ACHN (cell line): ENCODE data around the gene RBM4B.
"Not testable (repeated sequence)": the region's sequence is repeated elsewhere in the genome, so short reads cannot be mapped to it uniquely, and the experiment has no call there.

ENCODE experiments used
- DNase-seq: peaks from one replicate; pipeline ENCODE4 v3.0.0-alpha.2; 2015
- in situ Hi-C: cut with HindIII; loops from 2 replicates; pipeline ENCODE4 v1.10.0; 2017; ENCODE audit warnings: low sequenced_read_pairs, low pct_ligation_motif_present, low pct_unique_long_range_greater_than_20kb

The RBM4B gene, protein sequence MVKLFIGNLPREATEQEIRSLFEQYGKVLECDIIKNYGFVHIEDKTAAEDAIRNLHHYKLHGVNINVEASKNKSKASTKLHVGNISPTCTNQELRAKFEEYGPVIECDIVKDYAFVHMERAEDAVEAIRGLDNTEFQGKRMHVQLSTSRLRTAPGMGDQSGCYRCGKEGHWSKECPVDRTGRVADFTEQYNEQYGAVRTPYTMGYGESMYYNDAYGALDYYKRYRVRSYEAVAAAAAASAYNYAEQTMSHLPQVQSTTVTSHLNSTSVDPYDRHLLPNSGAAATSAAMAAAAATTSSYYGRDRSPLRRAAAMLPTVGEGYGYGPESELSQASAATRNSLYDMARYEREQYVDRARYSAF

GRCh38 chr11:66677599-66678375, at the start of gene RBM4B:
RBM4B (minus strand) TSS chr11:66677887; CDS start chr11:66677079, 808 bp downstream.
- DNase-seq: peak; percentile 93

DNA sequence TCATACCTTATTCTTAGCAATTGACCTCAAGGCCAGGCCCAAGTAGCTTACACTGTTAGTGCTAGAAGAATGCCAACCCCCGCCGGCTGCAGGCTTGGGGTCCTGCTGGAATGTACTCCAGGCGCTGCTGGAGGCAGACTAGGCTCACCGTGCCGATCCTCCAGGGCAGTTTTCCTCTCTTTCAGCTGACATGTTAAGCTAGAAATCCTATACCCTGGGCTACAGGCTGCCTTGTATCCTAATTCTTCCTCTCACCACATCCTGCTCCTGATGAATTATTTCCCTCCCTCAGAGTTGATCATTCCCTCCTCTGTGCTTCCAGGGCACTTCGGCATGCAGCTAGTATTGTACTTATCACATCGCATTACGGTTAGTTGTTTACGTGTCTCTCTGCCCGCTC, 48.0 kb upstream of the RBM4B start:
- DNase-seq: no peak
- in situ Hi-C loops: no loop called here

More at GRCh38 chr11:66677599-66678375, at the start of gene RBM4B:
- in situ Hi-C loops: loop anchor here (25.0 kb wide), 1 partner anchor 265 kb away; the partner anchor contains the start of gene NPAS4

- in situ Hi-C loops: no loop called here
- DNase-seq: no peak
These were observed 47.4 kb upstream of the RBM4B start for GRCh38 chr11:66725114-66725513.

DNA sequence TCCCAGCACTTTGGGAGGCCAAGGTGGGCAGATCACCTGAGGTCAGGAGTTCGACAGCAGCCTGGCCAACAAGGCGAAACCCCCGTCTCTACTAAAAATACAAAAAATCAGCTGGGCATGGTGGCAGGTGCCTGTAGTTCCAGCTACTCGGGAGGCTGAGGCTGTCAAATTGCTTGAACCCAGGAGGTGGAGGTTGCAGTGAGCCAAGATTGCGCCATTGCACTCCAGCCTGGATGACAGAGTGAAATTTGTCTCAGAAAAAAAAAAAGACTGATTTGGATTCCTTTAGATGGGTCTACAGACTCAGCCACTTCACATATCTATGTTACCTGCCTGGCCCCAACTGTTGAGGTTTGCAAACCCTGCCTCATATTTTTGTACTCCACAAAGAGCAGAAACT, 46.5 kb upstream of the RBM4B start:
- in situ Hi-C loops, DNase-seq: not testable (repeated sequence)

DNA sequence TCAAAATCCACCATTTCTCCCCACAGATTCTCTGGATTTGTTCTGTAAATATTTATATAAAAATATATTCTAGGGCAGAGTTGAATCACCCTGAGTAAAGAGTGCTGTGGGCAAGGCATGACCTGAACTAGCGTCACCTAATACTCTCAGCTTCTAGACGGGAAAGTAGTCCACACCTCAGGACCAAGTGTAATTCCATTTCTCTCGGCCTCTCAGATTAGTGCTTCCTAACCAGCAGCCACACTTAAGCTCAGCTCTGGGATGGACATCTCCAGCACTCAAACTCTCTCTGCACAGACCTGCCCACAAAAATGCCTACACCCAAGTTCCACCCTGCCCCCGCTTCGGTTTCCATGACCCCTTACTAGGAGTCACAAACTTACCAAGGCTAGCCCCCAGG, 46.0 kb upstream of the RBM4B start:
- no peak for DNase-seq
- in situ Hi-C loops: no loop called here

GRCh38 chr11:66722745-66723651, 45.3 kb upstream of the RBM4B start:
- in situ Hi-C loops: no loop called here
- no peak for DNase-seq

GRCh38 chr11:66721939-66722338, 44.3 kb upstream of the RBM4B start:
- DNase-seq: no peak
- in situ Hi-C loops: no loop called here

GRCh38 chr11:66720899-66721470, 43.3 kb upstream of the RBM4B start:
- in situ Hi-C loops: no loop called here
- DNase-seq: no peak

- in situ Hi-C loops: no loop called here
- no peak for DNase-seq
These were observed 42.7 kb upstream of the RBM4B start for GRCh38 chr11:66720223-66720898.

GRCh38 chr11:66719111-66719872, 41.6 kb upstream of the RBM4B start:
- in situ Hi-C loops: no loop called here
- DNase-seq: no peak

DNA sequence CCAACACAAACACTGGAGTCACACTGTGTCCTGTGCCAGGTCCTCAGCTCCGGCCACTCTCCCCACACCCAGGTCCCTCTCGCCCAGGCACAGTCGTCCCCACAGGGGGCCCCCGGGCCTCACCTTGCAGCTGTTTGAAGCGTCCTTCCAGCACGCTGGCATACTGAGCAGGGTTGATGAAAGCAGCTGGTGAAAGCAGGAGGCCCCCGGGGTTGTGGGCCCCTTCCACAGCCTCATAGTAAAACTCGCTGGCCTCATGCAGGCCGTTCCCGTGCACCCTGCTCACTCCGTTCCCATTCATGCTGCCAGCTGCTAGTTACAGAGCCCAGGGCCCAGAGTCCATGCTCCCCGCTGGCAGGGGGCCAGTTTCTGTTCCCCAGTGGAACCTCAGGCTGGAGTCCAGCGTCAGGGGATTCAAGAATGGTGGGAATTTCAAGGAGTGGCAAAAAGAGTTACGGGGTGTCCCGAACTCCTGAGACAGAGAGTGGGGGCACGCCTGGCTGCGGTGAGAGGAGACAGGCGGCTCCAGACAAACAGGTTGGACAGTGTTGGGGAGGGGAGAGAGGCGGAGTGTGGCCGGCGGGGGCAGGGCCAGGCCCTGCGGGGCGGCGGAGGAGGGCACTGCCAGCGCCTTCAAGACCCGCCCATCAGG, 40.8 kb upstream of the RBM4B start:
- no peak for DNase-seq
- in situ Hi-C loops: no loop called here

- in situ Hi-C loops: no loop called here
- DNase-seq: no peak
These were observed 40.2 kb upstream of the RBM4B start for GRCh38 chr11:66717925-66718319.

DNA sequence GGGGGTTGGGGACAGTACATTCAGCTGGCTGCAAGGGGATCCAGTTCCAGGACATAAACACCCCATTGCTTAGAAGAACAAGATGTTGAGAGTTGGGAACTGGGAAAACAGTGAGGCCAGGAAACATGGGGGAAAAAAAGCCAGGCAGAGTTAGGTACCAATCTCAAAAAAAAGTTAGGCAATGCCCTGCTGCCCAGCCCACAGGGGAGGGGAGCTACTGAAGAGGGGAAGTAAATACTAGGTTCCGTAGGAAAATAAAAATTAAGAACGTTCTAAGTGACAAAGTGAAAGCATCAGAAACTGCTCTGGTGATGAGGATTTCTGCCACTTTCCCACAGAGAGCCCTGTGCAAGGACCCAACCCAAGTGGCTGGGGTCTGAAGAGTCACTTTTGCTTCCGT, 39.3 kb upstream of the RBM4B start:
- in situ Hi-C loops: no loop called here

GRCh38 chr11:66715346-66716085, 37.8 kb upstream of the RBM4B start:
- in situ Hi-C loops: no loop called here

More for the DNA sequence above, 39.3 kb upstream of the RBM4B start:
- DNase-seq: no peak

DNA sequence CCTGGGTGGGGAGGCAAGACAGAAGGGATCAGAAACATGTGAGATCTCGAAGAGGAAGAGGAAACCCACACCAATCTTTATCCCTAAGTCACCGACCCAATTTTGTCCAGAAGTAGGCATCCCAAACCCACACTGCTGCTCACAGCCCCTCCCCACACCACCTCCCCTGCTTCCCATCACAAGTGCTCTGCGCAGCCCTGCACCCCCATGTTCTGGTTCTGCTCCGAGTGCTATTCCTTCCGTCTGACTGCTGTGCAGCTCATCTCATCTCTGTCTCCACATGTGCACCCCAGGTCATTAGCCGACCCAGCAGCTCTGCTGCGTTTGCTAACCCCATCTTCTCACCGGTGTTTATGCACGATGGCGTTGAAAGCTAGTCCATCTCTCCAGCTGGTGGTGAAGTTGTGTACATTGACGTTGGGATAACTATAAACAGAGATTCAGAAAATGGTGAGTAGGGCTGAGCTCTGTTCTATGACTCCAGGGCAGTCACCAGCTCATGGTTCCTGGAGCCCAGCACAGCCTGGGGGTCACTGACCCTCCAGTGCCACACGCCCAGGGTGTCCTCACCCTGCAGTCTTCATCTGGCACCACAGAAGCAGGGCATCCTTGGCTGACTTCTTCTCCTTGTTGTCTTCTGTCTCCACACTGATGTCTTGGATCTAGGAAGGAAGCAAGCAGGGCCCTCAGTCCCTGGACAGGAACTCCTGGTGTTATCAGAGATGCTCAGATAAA, 36.2 kb upstream of the RBM4B start:
- no peak for DNase-seq
- in situ Hi-C loops: no loop called here

More at GRCh38 chr11:66715346-66716085, 37.8 kb upstream of the RBM4B start:
- no peak for DNase-seq
